ENCODE results near the gene PSKH1.

PSKH1 gene

DNA sequence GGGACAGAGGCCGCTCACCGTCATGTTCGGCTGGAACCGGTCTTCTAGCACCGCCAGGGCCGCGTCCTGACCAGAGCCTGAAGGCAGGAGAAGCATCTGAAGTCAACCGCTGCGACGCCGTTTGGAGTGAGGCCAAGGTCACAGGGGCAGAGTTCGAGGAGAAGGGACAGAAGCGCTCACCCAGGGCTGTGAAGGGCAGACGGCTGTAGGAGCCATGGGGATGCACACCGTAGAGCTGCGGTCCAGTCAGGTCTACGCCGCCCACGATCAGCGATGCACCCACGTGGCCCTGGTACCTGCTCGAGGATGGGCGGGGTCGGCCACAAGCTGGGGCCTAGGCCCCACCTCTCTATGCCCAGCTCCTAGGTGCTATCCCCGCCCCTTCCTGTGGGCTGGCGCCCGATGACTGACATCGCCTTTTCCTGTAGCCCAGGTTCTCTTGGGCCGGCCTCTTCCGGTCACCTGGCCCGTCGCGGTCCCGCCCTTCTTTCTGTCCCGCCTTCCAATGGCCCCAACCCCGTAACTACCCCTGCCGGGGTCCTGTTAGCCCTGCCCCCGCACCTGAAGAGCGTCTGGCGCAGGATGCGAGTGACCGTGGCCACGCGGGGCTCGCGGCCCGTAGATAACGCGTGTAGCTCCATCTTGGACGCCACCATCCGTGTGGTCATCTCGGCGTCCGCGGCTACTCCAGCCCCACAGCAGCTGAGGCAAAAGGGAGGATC, 42.5 kb downstream of the PSKH1 start (continued):
- TF ChIP-seq ZNF707 (tag by site-specific recombination; IDR thresholded peaks at IDR 0.05) (no peak), ZNF514 (tag by site-specific recombination; IDR thresholded peaks at IDR 0.05) (no peak), SP7 (tag by site-specific recombination; IDR thresholded peaks at IDR 0.05) (peak; percentile 42), ZNF558 (tag by site-specific recombination; IDR thresholded peaks at IDR 0.05) (no peak), ZNF133 (tag by site-specific recombination; IDR thresholded peaks at IDR 0.05) (no peak), ZNF292 (tag by site-specific recombination; IDR thresholded peaks at IDR 0.05; ENCODE audit: borderline replicate concordance, low read depth) (no peak), ZNF24 (tag by site-specific recombination; IDR thresholded peaks at IDR 0.05) (0 out of 2 replicates have a peak, but pooled peaks have one; percentile 1), ZNF311 (tag by site-specific recombination; IDR thresholded peaks at IDR 0.05; ENCODE audit: borderline replicate concordance) (no peak), ZNF274 (IDR thresholded peaks at IDR 0.05; ENCODE audit: low read length) (no peak), ZNF274 (tag by site-specific recombination; IDR thresholded peaks at IDR 0.05; ENCODE audit: borderline replicate concordance) (no peak), ZNF510 (tag by site-specific recombination; IDR thresholded peaks at IDR 0.05; ENCODE audit: insufficient replicate concordance) (no peak), MZF1 (tag by site-specific recombination; IDR thresholded peaks at IDR 0.05; ENCODE audit: borderline replicate concordance) (no peak), SCRT1 (tag by site-specific recombination; IDR thresholded peaks at IDR 0.05; ENCODE audit: borderline replicate concordance) (peak; percentile 67; the same call in 1 of the 2 replicates), ZNF169 (tag by site-specific recombination; IDR thresholded peaks at IDR 0.05) (0 out of 2 replicates have a peak, but pooled peaks have one; percentile 51), TRIM28 (IDR thresholded peaks at IDR 0.05; ENCODE audit: borderline replicate concordance, low read length) (no peak), ZFP3 (tag by site-specific recombination; IDR thresholded peaks at IDR 0.05; ENCODE audit: low read depth) (no peak), ZNF501 (tag by site-specific recombination; IDR thresholded peaks at IDR 0.05) (peak; percentile 71), MEIS1 (CRISPR knock-in tag; IDR thresholded peaks at IDR 0.05; ENCODE audit: borderline replicate concordance) (no peak), ZFP37 (tag by site-specific recombination; IDR thresholded peaks at IDR 0.05) (peak; percentile 54; the same call in 1 of the 2 replicates), MYNN (tag by site-specific recombination; IDR thresholded peaks at IDR 0.05; ENCODE audit: borderline replicate concordance) (no peak), ZNF529 (tag by site-specific recombination; IDR thresholded peaks at IDR 0.05; ENCODE audit: insufficient replicate concordance) (no peak), ZNF391 (tag by site-specific recombination; IDR thresholded peaks at IDR 0.05; ENCODE audit: borderline replicate concordance, low read depth) (no peak), KLF8 (tag by site-specific recombination; IDR thresholded peaks at IDR 0.05) (peak; percentile 78), ZNF10 (tag by site-specific recombination; IDR thresholded peaks at IDR 0.05) (no peak), OVOL3 (tag by site-specific recombination; IDR thresholded peaks at IDR 0.05) (0 out of 2 replicates have a peak, but pooled peaks have one; percentile 24), ZNF792 (tag by site-specific recombination; IDR thresholded peaks at IDR 0.05) (peak; percentile 47; the same call in 1 of the 2 replicates)
- TF ChIP-seq, protein P1, sequence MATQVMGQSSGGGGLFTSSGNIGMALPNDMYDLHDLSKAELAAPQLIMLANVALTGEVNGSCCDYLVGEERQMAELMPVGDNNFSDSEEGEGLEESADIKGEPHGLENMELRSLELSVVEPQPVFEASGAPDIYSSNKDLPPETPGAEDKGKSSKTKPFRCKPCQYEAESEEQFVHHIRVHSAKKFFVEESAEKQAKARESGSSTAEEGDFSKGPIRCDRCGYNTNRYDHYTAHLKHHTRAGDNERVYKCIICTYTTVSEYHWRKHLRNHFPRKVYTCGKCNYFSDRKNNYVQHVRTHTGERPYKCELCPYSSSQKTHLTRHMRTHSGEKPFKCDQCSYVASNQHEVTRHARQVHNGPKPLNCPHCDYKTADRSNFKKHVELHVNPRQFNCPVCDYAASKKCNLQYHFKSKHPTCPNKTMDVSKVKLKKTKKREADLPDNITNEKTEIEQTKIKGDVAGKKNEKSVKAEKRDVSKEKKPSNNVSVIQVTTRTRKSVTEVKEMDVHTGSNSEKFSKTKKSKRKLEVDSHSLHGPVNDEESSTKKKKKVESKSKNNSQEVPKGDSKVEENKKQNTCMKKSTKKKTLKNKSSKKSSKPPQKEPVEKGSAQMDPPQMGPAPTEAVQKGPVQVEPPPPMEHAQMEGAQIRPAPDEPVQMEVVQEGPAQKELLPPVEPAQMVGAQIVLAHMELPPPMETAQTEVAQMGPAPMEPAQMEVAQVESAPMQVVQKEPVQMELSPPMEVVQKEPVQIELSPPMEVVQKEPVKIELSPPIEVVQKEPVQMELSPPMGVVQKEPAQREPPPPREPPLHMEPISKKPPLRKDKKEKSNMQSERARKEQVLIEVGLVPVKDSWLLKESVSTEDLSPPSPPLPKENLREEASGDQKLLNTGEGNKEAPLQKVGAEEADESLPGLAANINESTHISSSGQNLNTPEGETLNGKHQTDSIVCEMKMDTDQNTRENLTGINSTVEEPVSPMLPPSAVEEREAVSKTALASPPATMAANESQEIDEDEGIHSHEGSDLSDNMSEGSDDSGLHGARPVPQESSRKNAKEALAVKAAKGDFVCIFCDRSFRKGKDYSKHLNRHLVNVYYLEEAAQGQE (tag by site-specific recombination; IDR thresholded peaks at IDR 0.05): no peak; the same call in 1 of the 2 replicates
- TF ChIP-seq, protein P2, sequence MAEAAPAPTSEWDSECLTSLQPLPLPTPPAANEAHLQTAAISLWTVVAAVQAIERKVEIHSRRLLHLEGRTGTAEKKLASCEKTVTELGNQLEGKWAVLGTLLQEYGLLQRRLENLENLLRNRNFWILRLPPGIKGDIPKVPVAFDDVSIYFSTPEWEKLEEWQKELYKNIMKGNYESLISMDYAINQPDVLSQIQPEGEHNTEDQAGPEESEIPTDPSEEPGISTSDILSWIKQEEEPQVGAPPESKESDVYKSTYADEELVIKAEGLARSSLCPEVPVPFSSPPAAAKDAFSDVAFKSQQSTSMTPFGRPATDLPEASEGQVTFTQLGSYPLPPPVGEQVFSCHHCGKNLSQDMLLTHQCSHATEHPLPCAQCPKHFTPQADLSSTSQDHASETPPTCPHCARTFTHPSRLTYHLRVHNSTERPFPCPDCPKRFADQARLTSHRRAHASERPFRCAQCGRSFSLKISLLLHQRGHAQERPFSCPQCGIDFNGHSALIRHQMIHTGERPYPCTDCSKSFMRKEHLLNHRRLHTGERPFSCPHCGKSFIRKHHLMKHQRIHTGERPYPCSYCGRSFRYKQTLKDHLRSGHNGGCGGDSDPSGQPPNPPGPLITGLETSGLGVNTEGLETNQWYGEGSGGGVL (tag by site-specific recombination; IDR thresholded peaks at IDR 0.05): no peak
- TF ChIP-seq, protein P3, sequence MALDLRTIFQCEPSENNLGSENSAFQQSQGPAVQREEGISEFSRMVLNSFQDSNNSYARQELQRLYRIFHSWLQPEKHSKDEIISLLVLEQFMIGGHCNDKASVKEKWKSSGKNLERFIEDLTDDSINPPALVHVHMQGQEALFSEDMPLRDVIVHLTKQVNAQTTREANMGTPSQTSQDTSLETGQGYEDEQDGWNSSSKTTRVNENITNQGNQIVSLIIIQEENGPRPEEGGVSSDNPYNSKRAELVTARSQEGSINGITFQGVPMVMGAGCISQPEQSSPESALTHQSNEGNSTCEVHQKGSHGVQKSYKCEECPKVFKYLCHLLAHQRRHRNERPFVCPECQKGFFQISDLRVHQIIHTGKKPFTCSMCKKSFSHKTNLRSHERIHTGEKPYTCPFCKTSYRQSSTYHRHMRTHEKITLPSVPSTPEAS (tag by site-specific recombination; IDR thresholded peaks at IDR 0.05): no peak
- TF ChIP-seq, protein P4, sequence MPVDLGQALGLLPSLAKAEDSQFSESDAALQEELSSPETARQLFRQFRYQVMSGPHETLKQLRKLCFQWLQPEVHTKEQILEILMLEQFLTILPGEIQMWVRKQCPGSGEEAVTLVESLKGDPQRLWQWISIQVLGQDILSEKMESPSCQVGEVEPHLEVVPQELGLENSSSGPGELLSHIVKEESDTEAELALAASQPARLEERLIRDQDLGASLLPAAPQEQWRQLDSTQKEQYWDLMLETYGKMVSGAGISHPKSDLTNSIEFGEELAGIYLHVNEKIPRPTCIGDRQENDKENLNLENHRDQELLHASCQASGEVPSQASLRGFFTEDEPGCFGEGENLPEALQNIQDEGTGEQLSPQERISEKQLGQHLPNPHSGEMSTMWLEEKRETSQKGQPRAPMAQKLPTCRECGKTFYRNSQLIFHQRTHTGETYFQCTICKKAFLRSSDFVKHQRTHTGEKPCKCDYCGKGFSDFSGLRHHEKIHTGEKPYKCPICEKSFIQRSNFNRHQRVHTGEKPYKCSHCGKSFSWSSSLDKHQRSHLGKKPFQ (tag by site-specific recombination; IDR thresholded peaks at IDR 0.05): no peak
- TF ChIP-seq, protein P5, sequence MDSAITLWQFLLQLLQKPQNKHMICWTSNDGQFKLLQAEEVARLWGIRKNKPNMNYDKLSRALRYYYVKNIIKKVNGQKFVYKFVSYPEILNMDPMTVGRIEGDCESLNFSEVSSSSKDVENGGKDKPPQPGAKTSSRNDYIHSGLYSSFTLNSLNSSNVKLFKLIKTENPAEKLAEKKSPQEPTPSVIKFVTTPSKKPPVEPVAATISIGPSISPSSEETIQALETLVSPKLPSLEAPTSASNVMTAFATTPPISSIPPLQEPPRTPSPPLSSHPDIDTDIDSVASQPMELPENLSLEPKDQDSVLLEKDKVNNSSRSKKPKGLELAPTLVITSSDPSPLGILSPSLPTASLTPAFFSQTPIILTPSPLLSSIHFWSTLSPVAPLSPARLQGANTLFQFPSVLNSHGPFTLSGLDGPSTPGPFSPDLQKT (IDR thresholded peaks at IDR 0.05; ENCODE audit: borderline replicate concordance, low read depth, low read length): no peak
